ENCODE data around the gene UNC5A.

The UNC5A gene

GRCh38 chr5:176846335-176847140 is 36.2 kb downstream of the UNC5A start:
- DNase-seq (ENCODE audit: low read depth): no peak

DNA sequence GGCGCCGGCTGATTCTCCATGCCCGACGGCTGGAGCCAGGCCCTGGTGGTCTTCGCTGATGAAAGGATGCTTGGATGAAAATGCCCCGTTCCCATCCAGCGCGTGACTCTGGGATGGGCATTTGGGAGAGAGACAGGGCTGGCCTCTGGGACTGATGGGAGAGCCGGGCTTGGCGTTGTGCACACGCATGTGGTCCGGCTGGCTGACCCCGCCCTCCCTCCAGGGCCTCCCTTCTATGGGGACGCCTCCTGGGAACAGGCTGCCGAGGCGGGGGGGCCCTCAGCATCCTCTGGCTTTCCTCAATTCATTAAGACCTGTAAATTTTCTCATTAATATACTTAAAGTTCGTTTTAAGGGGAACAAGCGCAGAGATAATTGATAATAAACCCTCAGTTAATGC is 36.8 kb downstream of the UNC5A start:
- no peak for DNase-seq (ENCODE audit: low read depth)

GRCh38 chr5:176847726-176848290 is 37.4 kb downstream of the UNC5A start:
- DNase-seq (ENCODE audit: low read depth): no peak

- no peak for DNase-seq (ENCODE audit: low read depth)
These were observed 38.3 kb downstream of the UNC5A start for GRCh38 chr5:176848651-176849050.

DNA sequence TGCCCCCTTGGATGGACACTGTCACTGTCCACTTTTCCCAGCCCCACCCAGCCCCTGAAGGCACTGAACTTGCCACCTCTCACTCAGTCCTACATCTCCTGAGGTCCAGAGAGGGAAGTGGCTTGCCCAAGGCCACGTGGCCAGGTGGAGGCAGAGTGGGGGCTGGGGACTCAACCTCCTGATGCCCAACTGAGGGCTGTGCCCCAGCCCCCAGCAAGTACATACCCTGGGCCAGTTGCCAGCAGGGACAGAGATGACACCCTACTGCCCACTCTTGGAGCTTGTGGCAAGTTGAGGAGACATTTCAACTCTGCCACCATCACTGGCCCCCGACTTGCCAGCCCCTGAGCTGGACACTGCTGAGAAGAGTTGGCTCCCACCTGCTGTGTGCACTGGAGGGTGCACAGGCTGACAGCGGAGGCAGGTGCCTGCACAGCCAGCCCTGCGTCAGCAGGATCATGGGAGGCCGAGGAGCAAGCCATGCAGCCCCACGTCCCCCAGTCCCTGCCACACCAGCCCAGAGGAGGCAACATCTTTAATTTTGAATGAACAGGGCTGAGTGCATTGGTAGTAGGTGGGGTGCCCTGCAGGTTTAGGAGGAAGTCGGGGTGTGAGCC is 39.4 kb downstream of the UNC5A start:
- DNase-seq (ENCODE audit: low read depth): no peak

DNA sequence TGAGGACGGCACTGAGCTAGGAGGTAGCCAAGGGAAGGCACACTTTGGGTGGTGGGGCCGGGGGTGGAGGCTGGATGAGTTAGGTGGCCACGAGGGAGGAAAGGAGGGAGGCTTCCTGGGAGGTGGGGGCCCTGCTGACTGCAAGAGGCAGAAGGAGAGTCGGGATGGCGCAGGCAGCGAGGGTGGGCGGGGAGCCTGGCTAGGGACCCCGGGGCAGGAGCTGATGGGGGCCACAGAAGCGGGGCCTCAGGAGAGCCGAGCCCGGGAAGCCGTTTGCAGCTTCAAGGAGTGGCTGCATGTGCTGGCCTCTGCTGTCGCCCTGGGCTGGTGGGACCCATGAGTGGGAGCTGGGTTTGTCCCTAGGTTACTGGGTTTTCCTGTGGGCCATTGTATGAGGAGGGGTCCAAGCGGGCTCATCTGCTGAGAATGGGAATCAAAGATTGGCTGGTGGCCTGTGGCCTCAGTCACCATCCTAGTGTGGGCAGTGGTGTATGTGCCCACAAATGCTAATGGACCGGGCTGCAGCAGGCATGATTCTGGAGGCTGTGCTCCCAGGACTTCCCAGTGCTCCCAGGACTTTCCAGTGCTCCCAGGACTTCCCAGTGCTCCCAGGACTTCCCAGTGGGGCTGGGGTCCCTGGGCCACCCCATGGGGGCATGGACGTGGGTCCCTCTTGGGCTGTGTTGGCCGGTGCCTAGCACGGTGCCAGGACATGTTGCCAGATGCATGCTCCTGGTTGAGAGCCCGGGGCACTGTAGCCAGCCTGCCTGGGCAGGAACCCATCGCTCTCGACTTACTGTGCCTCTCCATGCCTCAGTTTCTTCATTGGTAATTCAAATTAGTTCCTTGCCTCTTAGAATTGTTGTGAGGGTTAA is 40.2 kb downstream of the UNC5A start:
- DNase-seq (ENCODE audit: low read depth): no peak

- DNase-seq (ENCODE audit: low read depth): no peak
These were observed 41.0 kb downstream of the UNC5A start for GRCh38 chr5:176851380-176851779.

- no peak for DNase-seq (ENCODE audit: low read depth)
These were observed 41.7 kb downstream of the UNC5A start for GRCh38 chr5:176851871-176852658.

GRCh38 chr5:176853151-176853778 is 42.9 kb downstream of the UNC5A start:
- no peak for DNase-seq (ENCODE audit: low read depth)

DNA sequence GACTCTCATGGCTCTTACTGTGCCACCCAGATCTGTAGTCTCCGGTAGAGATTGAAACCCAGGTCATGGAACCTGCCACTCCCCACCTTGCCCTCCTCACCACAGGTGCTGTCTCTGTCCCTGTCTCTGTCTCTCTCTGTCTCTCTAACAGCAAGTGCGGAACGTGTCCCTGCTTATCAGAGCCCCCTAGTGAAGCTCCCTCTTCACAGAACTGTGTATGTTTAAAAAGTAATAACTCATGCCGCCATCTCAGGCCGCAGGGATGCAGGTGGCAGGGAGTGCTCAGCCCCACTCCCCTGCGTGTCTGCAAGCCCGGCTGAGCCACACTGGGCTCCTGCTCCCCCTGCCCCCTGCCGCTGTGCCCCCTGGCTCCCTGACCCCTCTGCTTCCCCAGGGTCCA is 43.8 kb downstream of the UNC5A start:
- DNase-seq (ENCODE audit: low read depth): no peak

GRCh38 chr5:176855598-176855997 is 45.2 kb downstream of the UNC5A start:
- DNase-seq (ENCODE audit: low read depth): no peak

DNA sequence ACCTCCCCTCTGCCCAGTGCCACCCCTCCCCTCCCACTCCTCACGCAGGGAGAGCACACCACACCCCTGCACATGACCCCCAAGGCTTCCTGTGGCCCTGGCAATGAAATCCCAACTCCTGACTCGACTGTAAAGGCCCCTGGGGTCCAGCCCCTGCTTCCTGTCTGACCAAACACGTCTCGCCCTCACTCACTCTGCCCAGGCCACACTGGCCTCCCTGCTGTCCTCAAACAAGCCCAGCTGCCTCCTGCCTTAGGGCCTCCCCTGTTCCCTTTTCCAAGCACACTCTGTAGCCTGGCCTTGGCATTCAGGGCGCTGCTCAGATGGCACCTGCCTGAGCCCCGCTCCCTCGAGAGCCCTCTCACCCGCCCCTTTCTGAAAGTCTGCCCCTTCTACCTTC is 46.4 kb downstream of the UNC5A start:
- no peak for DNase-seq (ENCODE audit: low read depth)

DNA sequence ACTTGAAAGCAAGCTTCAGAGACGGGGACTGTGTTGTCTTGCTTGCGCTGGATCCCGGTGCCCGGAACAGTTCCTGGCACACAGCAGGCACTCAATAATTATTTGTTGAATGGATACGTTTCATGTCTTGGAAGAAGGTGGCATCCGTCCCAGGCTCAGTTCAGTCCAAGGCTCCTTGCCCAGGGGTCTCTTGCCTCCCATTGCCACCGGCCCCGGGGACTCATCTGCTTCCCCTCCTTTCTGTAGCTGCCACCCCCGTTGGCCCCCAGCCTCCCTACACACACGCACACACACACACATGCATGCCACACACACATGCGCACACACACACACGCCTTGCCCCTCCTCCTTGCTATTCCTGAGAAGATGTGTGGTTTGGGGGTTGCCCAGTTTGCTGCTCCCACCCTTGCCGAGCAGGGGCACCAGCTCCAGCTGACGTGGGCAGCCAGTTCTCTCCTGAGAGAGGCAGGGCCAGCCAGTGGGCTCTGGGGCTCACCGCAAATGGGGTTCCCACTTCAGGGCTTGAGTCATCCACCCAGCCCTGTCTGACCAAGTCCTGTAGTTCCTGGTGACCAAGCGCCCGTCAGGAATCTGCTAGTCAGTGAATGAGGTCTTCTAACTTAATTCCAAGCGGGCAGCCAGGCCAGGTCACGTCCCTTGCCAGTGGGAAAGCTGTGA is 47.0 kb downstream of the UNC5A start:
- DNase-seq (ENCODE audit: low read depth): no peak

- no peak for DNase-seq (ENCODE audit: low read depth)
These were observed 47.5 kb downstream of the UNC5A start for GRCh38 chr5:176857894-176858273.

- no peak for DNase-seq (ENCODE audit: low read depth)
These were observed 49.6 kb downstream of the UNC5A start for GRCh38 chr5:176859916-176860315.

DNA sequence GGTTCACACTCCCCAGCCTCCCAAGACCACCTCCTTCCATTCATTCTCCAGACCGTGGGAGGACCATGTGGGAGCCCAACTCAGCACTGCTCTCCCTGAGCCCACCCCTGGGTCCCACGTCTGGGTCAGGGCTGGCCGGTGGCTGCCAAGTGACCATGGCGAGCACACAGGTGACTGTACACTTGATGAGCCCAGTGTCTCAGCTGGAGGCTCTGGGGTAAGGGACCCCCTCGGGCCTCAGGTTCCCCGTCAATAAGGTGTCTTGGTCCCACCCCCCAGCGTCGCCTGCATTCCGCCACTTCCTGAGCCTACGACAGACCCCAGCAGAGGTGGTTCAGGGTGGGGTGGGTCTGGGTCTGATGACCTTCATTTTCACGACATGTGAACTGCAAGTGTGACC is 50.0 kb downstream of the UNC5A start:
- no peak for DNase-seq (ENCODE audit: low read depth)

- DNase-seq (ENCODE audit: low read depth): no peak
These were observed 50.9 kb downstream of the UNC5A start for GRCh38 chr5:176861276-176861675.

- DNase-seq (ENCODE audit: low read depth): no peak
These were observed 52.1 kb downstream of the UNC5A start for GRCh38 chr5:176862330-176862995.

DNA sequence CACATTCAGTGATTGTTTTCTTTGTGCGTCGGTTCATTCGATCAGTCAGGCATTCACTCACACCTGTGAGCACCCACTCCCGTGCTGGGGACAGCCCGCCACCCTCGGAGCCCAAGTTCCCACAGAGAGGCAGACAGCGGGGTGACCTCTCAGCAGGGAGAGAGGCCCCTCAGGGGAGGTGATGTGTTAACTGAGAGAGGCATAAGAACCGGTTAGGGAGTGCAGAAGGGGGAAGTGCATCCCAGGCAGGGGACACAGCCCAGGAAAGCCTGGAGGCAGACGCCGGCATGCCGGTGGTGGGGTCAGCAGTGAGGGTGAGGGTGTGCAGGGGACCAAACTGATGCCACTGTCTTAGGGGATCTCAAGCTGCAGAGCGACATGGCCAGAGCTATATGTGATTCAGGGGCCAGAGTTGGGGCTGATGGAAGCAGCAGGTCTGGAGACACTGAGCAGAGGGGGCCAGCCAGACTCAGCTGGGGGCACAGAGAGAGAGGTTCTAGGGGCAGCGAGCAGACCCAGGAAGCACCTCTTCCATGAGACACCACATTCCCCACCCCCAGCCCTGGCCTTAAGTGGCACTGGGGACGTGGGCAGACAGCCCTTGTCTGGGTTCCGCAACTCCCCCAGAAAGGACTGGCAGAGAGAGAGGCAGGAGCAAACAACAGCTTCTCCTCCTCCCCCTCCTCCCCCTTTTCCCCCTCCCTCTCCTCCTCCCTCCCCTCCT is 52.8 kb downstream of the UNC5A start:
- no peak for DNase-seq (ENCODE audit: low read depth)

- no peak for DNase-seq (ENCODE audit: low read depth)
These were observed 53.4 kb downstream of the UNC5A start for GRCh38 chr5:176863765-176864098.
